GM12878 (cell line): ENCODE results near the gene BNIPL. TPM values are rescaled to one million over a fixed set of nuclear protein-coding genes. Genes with fewer than 3 reads are reported as not detected.
A peak's percentile ranks its signal among the peaks of the same experiment; 100 is the strongest.

Experiments used
- ATAC-seq: fragments of 200-7000 bp; cut with Tn5 transposase; 3 replicates; pipeline ENCODE4 v1.9.1; 2020; ENCODE audit warnings: mild to moderate bottlenecking, moderate library complexity
- Bru-seq: library from RNA; stranded (reverse); fragments of 400-500 nt; gene quantifications from one replicate; lab custom pipeline; 2021; lab: Mats Ljungman, UMichigan
- BruChase-seq, 2 experiments: library from RNA; stranded (reverse); fragments of 400-500 nt; gene quantifications; one replicate each; lab custom pipeline; 2021; lab: Mats Ljungman, UMichigan
- BruUV-seq: library from RNA; stranded (reverse); fragments of 400-500 nt; replicated peaks from 2 replicates; lab custom pipeline; 2021; lab: Mats Ljungman, UMichigan
- CTCF ChIA-PET: fragments of 300-600 bp; sonication (Branson Sonifier 250); formaldehyde crosslinking; extraction: SDS; loops from one replicate; lab custom pipeline; 2021; ENCODE audit warnings: inconsistent platforms; lab: Yijun Ruan, JAX
- POLR2A ChIA-PET: fragments of 350-600 bp; formaldehyde crosslinking; extraction: SDS; loops from one replicate; lab custom pipeline; 2021; ENCODE audit warnings: inconsistent platforms; lab: Charles Lee
- RAD21 ChIA-PET: fragments of 300-600 bp; sonication (Branson Sonifier 250); formaldehyde crosslinking; loops from one replicate; lab custom pipeline; 2023; ENCODE audit warnings: antibody characterized with exemption; ENCODE audit not compliant: unreplicated experiment; lab: Charles Lee
- SMC1A ChIA-PET: fragments of 300-600 bp; sonication (Branson Sonifier 250); formaldehyde crosslinking; loops from one replicate; lab custom pipeline; 2023; ENCODE audit not compliant: unreplicated experiment, uncharacterized antibody; lab: Charles Lee
- DNase-seq: peaks from one replicate; pipeline ENCODE4 v3.0.0-alpha.2; 2011; ENCODE audit warnings: low read depth, low spot score
- FAIRE-seq: peaks from 3 replicates; lab custom pipeline; 2011; peaks lifted over from hg19 to GRCh38; lab: Jason Lieb, UNC
- H2AFZ ChIP-seq: 2 replicates; pipeline ENCODE4 v1.6.0; 2011; ENCODE audit warnings: low read depth, low read length, control low read depth; ENCODE audit not compliant: control insufficient read depth
- H3K27ac ChIP-seq: 2 replicates; pipeline ENCODE4 v1.5.1; 2011; ENCODE audit warnings: control low read depth; ENCODE audit not compliant: control insufficient read depth, insufficient read depth
- H3K27me3 ChIP-seq, 2 experiments: replicated peaks in 1 of 2; 2 replicates each; pipeline versions ENCODE4 v1.6.0 to v1.6.1; 2011; ENCODE audit warnings: low read length in 1 of 2; ENCODE audit not compliant: control insufficient read depth in 2 of 2, insufficient read depth in 2 of 2
- H3K36me3 ChIP-seq, 2 experiments: 2 replicates each; pipeline ENCODE4 v1.5.1; 2011; ENCODE audit warnings: low read length in 1 of 2; ENCODE audit not compliant: control insufficient read depth in 2 of 2, insufficient read depth in 2 of 2
- H3K4me1 ChIP-seq: 2 replicates; pipeline ENCODE4 v1.6.1; 2011; ENCODE audit warnings: mild to moderate bottlenecking, low read length, moderate library complexity, mixed read lengths; ENCODE audit not compliant: control insufficient read depth, insufficient read depth
- H3K4me2 ChIP-seq: 2 replicates; pipeline ENCODE4 v1.6.0; 2011; ENCODE audit warnings: control low read depth; ENCODE audit not compliant: control insufficient read depth, insufficient read depth
- H3K4me3 ChIP-seq: fragments of 200-600 bp; sonication (generic); 2 replicates; pipeline ENCODE4 v1.5.1; 2016
- H3K79me2 ChIP-seq: 2 replicates; pipeline ENCODE4 v1.6.0; 2011; ENCODE audit warnings: low read length; ENCODE audit not compliant: control insufficient read depth, insufficient read depth
- H3K9ac ChIP-seq: 2 replicates; pipeline ENCODE4 v1.8.0; 2011; ENCODE audit warnings: low read length, control low read depth, mixed read lengths; ENCODE audit not compliant: control insufficient read depth, insufficient read depth
- H3K9me3 ChIP-seq: replicated peaks from 3 replicates; pipeline ENCODE4 v1.5.1; 2011; ENCODE audit warnings: mild to moderate bottlenecking, low read length; ENCODE audit not compliant: control insufficient read depth, insufficient read depth
- H4K20me1 ChIP-seq: 2 replicates; pipeline ENCODE4 v1.6.0; 2011; ENCODE audit not compliant: control insufficient read depth, insufficient read depth
- CBX5 ChIP-seq: sonication (generic); IDR thresholded peaks from 2 replicates; pipeline ENCODE4 v1.6.1; 2016; ENCODE audit warnings: low read depth, moderate library complexity, mild to moderate bottlenecking, inconsistent platforms
- CEBPB ChIP-seq, 2 experiments: fragments of 150-350 bp in 1 of 2; IDR thresholded peaks; 2 replicates each; pipeline ENCODE4 v1.6.1; 2012 to 2014; ENCODE audit warnings: low read depth in 2 of 2, low read length in 2 of 2, borderline replicate concordance in 1 of 2, inconsistent platforms in 1 of 2
- DPF2 ChIP-seq: fragments of 450-650 bp; IDR thresholded peaks from 2 replicates; pipeline ENCODE4 v1.6.1; 2017; ENCODE audit warnings: mild to moderate bottlenecking
- HDAC6 ChIP-seq: fragments of 200-600 bp; sonication (generic); IDR thresholded peaks from one replicate; pipeline ENCODE4 v1.8.0; 2017; ENCODE audit warnings: antibody characterized with exemption; ENCODE audit not compliant: unreplicated experiment
- NFYA ChIP-seq: IDR thresholded peaks from 2 replicates; pipeline ENCODE4 v1.6.1; 2011; ENCODE audit warnings: low read depth, mild to moderate bottlenecking, low read length, improper control_type of control experiment, borderline replicate concordance
- RCOR1 ChIP-seq: conservative IDR thresholded peaks from 2 replicates; pipeline ENCODE4 v1.6.1; 2012; ENCODE audit warnings: low read depth, low read length, improper control_type of control experiment
- TBL1XR1 ChIP-seq: IDR thresholded peaks from 2 replicates; pipeline ENCODE4 v1.6.1; 2012; ENCODE audit warnings: low read depth, low read length, improper control_type of control experiment
- WGBS: methylation state at CpG from one replicate; pipeline ENCODE4 v1.1.6; 2016; ENCODE audit warnings: low lambda C conversion rate; ENCODE audit not compliant: insufficient replicate concordance, insufficient coverage; ENCODE audit errors: missing lambda C conversion rate; 5-methylcytosine and 5-hydroxymethylcytosine counted together
- in situ Hi-C: fragments of 300-500 bp; cut with MboI; formaldehyde crosslinking; loops from 9 replicates; pipeline ENCODE4 v1.14.3; 2018; ENCODE audit warnings: mixed read lengths
- intact Hi-C: fragments of 100-400 bp; cut with micrococcal nuclease; formaldehyde crosslinking; loops from one replicate; pipeline ENCODE4 v1.14.2; 2022; ENCODE audit not compliant: unreplicated experiment
- long read RNA-seq, 2 experiments: library from polyadenylated mRNA; unstranded; transcript quantifications; one replicate each; pipeline ENCODE4 v2.0.0, GENCODE V29; 2019 to 2020
- polyA minus RNA-seq, 3 experiments: library from RNA; depleted of rRNA, polyadenylated mRNA; stranded (reverse); fragments of >200 nt; gene quantifications; 2 replicates each; pipeline ENCODE4 v1.2.3, GENCODE V29; 2011
- polyA plus RNA-seq, 11 experiments: library from polyadenylated mRNA; depleted of rRNA in 4 of 11; unstranded in 6 of 11; stranded (reverse) in 5 of 11; fragments of >200 nt; fragmentation: Nextera tagmentation in 4 of 11; fragmentation: Illumina TruSeq in 1 of 11; extraction: Ambion mirVana in 4 of 11; extraction: Trizol in 1 of 11; gene quantifications; 1 replicate in 1 of 11; 2 replicates in 10 of 11; pipeline versions ENCODE4 v1.2.1 to v1.2.3, GENCODE V29; 2011 to 2016; ENCODE audit warnings: inconsistent platforms in 2 of 11, missing spikeins in 2 of 11, low read depth in 1 of 11
- total RNA-seq, 4 experiments: library from RNA; depleted of rRNA in 3 of 4; stranded (reverse); fragments of >200 nt in 3 of 4; fragmentation: Illumina TruSeq in 1 of 4; extraction: Trizol in 1 of 4; gene quantifications; 2 replicates each; pipeline versions ENCODE4 v1.2.1 to v1.2.3, GENCODE V29; 2013 to 2021

The BNIPL gene, protein sequence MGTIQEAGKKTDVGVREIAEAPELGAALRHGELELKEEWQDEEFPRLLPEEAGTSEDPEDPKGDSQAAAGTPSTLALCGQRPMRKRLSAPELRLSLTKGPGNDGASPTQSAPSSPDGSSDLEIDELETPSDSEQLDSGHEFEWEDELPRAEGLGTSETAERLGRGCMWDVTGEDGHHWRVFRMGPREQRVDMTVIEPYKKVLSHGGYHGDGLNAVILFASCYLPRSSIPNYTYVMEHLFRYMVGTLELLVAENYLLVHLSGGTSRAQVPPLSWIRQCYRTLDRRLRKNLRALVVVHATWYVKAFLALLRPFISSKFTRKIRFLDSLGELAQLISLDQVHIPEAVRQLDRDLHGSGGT
- total RNA-seq (2013; cell fraction: nucleolus; rRNA removed), result 1.3 and 2.5 TPM in 2 replicates
- total RNA-seq (2014; rRNA removed) (0.17 and 0.27 TPM in 2 replicates), total RNA-seq (2014; rRNA removed; fragmentation: Illumina TruSeq; extraction: Trizol) (0.18 TPM in 2 replicates), total RNA-seq (2021) (0.11 and 0.33 TPM in 2 replicates), polyA plus RNA-seq (2011; rRNA removed) (0.49 and 0.99 TPM in 2 replicates), polyA plus RNA-seq (2014; fragmentation: Illumina TruSeq; extraction: Trizol) (0.12 TPM in 1 of 2 replicates, not detected in the other), polyA plus RNA-seq (2014; fragmentation: Nextera tagmentation; extraction: Ambion mirVana) (under 1 TPM; 0.05 TPM), polyA plus RNA-seq (2014; rRNA removed) (1.0 and 1.1 TPM in 2 replicates), polyA plus RNA-seq (2016; fragmentation: Nextera tagmentation; extraction: Ambion mirVana) (under 1 TPM; 0.09 to 0.16 TPM), polyA minus RNA-seq (2011; rRNA and poly(A)+ RNA removed) (0.37 and 0.77 TPM in 2 replicates), Bru-seq, nascent RNA (percentile 39 among the genes with signal in this experiment), BruChase-seq, experiment 1, labeled RNA remaining after a 6-hour chase (percentile 56 among the genes with signal in this experiment), BruChase-seq, experiment 2, labeled RNA remaining after a 2-hour chase (percentile 48 among the genes with signal in this experiment)
- polyA plus RNA-seq (2011; ENCODE audit: low read depth), result not detected
- polyA plus RNA-seq (2011; cell fraction: cytosol; rRNA removed), result 0.48 and 1.2 TPM in 2 replicates
- 1.3 and 2.5 TPM in 2 replicates for polyA plus RNA-seq (2011; cell fraction: nucleus; rRNA removed)
- polyA plus RNA-seq (2012), result 0.20 and 0.48 TPM in 2 replicates
- polyA minus RNA-seq (2011; cell fraction: cytosol; rRNA and poly(A)+ RNA removed), result 0.42 TPM in 1 of 2 replicates, not detected in the other
- polyA minus RNA-seq (2011; cell fraction: nucleus; rRNA and poly(A)+ RNA removed), result 0.36 and 1.1 TPM in 2 replicates
- long read RNA-seq, experiment 1, result 0 reads
- long read RNA-seq, experiment 2, result 0 reads

DNA sequence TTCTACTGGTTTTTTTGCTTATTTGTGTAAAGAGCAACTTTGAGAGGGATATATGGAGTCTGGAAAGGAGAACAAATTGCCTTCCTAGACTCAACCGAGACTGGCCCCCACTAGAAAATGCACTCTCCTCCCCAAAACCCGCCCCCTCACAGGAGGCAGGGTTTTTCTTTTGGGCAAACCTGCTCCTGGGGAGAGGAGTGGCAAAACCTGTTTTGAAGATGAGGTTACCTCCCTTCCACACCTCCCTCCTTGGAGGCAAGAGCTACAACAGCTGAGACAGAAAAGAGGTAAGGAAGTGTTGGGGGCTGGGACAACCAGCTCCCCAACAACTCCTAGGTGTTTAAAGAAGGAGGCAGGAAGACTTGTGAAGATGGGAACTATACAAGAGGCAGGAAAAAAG lies at the start of gene BNIPL:
TSS of gene BNIPL (plus strand) at position 231 of the 400 bp plus-strand sequence. CDS start at position 371, 140 bp downstream.
- Histone ChIP-seq H3K4me3 (no peak within 1 kb of the TSS), H2AFZ (no peak within 1 kb of the TSS), H3K79me2 (no peaks in the 10 kb centered on the region), H3K27ac (no peak within 1 kb of the TSS), H4K20me1 (no peaks in the 10 kb centered on the region), H3K27me3 (no peaks in the 10 kb centered on the region), H3K4me2 (no peak within 1 kb of the TSS), H3K4me1 (no peaks in the 10 kb centered on the region), H3K36me3 (peaks cover 2% of the 10 kb centered on the region in 2 experiments; a peak in 2 of 4 replicates), H3K9ac (no peak within 1 kb of the TSS), H3K9me3 (no peaks in the 10 kb centered on the region)
- POLR2A ChIA-PET, result no interaction called here
- SMC1A ChIA-PET, result no interaction called here
- TF ChIP-seq TBL1XR1, result no peak
- no peak for TF ChIP-seq CBX5
- TF ChIP-seq HDAC6, result no peak
- TF ChIP-seq DPF2, result no peak
- TF ChIP-seq CEBPB (IDR thresholded peaks at IDR 0.05; ENCODE audit: borderline replicate concordance in 1 of 2, low read depth in 2 of 2, low read length in 2 of 2), result no peak
- no peak for TF ChIP-seq NFYA
- TF ChIP-seq RCOR1, result no peak
- intact Hi-C loops (no loop called here), in situ Hi-C loops (no loop called here)
- DNase-seq (no peak), FAIRE-seq (no peak), ATAC-seq (no peak)
- 43% methylated on average over 2 of the region's 2 CpGs for WGBS
- no TSS peak for BruUV-seq
- RAD21 ChIA-PET, result no interaction called here
- CTCF ChIA-PET, result interaction anchor here (2.2 kb wide), 1 partner anchor 11 kb away, joined by 11 read pairs; no protein-coding TSS in a partner anchor
